Trophoblast cell (in vitro differentiated cells and primary cell): ENCODE data around the gene SEMA7A.

Experiments used
- DNase-seq, 2 donors: peaks; one replicate each; pipeline ENCODE4 v3.0.0-alpha.2; 2016
- H2AFZ ChIP-seq: 2 replicates; pipeline ENCODE4 v1.6.1; 2013; ENCODE audit warnings: low read length, moderate library complexity, mild to moderate bottlenecking; ENCODE audit not compliant: insufficient read depth, poor library complexity
- H2AK5ac ChIP-seq: 2 replicates; pipeline ENCODE4 v1.6.1; 2013; ENCODE audit warnings: mild to moderate bottlenecking, low read length
- H2BK120ac ChIP-seq: 2 replicates; pipeline ENCODE4 v1.6.1; 2013; ENCODE audit warnings: low read length, mild to moderate bottlenecking, moderate library complexity; ENCODE audit not compliant: insufficient read depth, poor library complexity
- H2BK12ac ChIP-seq: 2 replicates; pipeline ENCODE4 v1.6.1; 2013; ENCODE audit warnings: mild to moderate bottlenecking, low read length, moderate library complexity
- H2BK5ac ChIP-seq: 2 replicates; pipeline ENCODE4 v1.6.1; 2013; ENCODE audit warnings: low read length, low read depth, moderate library complexity, mild to moderate bottlenecking; ENCODE audit not compliant: poor library complexity
- H3K14ac ChIP-seq: 2 replicates; pipeline ENCODE4 v1.6.1; 2013; ENCODE audit warnings: mild to moderate bottlenecking, low read length
- H3K18ac ChIP-seq: 2 replicates; pipeline ENCODE4 v1.6.1; 2013; ENCODE audit warnings: mild to moderate bottlenecking, low read length
- H3K23ac ChIP-seq: 2 replicates; pipeline ENCODE4 v1.6.1; 2013; ENCODE audit warnings: low read length
- H3K27ac ChIP-seq: 2 replicates; pipeline ENCODE4 v1.5.1; 2013; ENCODE audit warnings: low read depth, mild to moderate bottlenecking, inconsistent platforms, low read length, moderate library complexity
- H3K27me3 ChIP-seq: 2 replicates; pipeline ENCODE4 v1.6.1; 2013; ENCODE audit warnings: inconsistent platforms, mild to moderate bottlenecking, low read length, moderate library complexity; ENCODE audit not compliant: insufficient read depth
- H3K36me3 ChIP-seq, 2 experiments: 1 replicate in 1 of 2; 2 replicates in 1 of 2; pipeline ENCODE4 v1.6.1; 2013; ENCODE audit warnings: low read length in 2 of 2, mild to moderate bottlenecking in 2 of 2, moderate library complexity in 1 of 2; ENCODE audit not compliant: insufficient read depth in 2 of 2, control insufficient read depth in 1 of 2
- H3K4ac ChIP-seq: 2 replicates; pipeline ENCODE4 v1.6.1; 2013; ENCODE audit warnings: low read depth, mild to moderate bottlenecking, low read length, moderate library complexity
- H3K4me1 ChIP-seq, 2 experiments: 1 replicate in 1 of 2; 2 replicates in 1 of 2; pipeline ENCODE4 v1.6.1; 2013; ENCODE audit warnings: low read length in 2 of 2, mild to moderate bottlenecking in 2 of 2, moderate library complexity in 1 of 2; ENCODE audit not compliant: insufficient read depth in 2 of 2, control insufficient read depth in 1 of 2
- H3K4me2 ChIP-seq: 2 replicates; pipeline ENCODE4 v1.6.1; 2013; ENCODE audit warnings: inconsistent platforms, mild to moderate bottlenecking, low read length, moderate library complexity
- H3K4me3 ChIP-seq: 2 replicates; pipeline ENCODE4 v1.5.1; 2013; ENCODE audit warnings: mild to moderate bottlenecking, low read depth, low read length, inconsistent platforms
- H3K79me1 ChIP-seq: one replicate; pipeline ENCODE4 v1.6.1; 2013; ENCODE audit warnings: low read length
- H3K79me2 ChIP-seq: 2 replicates; pipeline ENCODE4 v1.6.1; 2013; ENCODE audit warnings: low read length, mild to moderate bottlenecking; ENCODE audit not compliant: control insufficient read depth, insufficient read depth, poor library complexity
- H3K9ac ChIP-seq: 2 replicates; pipeline ENCODE4 v1.6.1; 2013; ENCODE audit warnings: mild to moderate bottlenecking, low read length
- H3K9me3 ChIP-seq: 2 replicates; pipeline ENCODE4 v1.6.1; 2013; ENCODE audit warnings: low read depth, mild to moderate bottlenecking, control low read depth, inconsistent platforms, low read length; ENCODE audit not compliant: insufficient read depth
- H4K12ac ChIP-seq: 2 replicates; pipeline ENCODE4 v1.6.1; 2013; ENCODE audit warnings: low read depth, mild to moderate bottlenecking, low read length, moderate library complexity
- H4K8ac ChIP-seq: 2 replicates; pipeline ENCODE4 v1.6.1; 2013; ENCODE audit warnings: low read depth, mild to moderate bottlenecking, low read length, moderate library complexity
- H4K91ac ChIP-seq: one replicate; pipeline ENCODE4 v1.6.1; 2013; ENCODE audit warnings: low read depth, mild to moderate bottlenecking, low read length, moderate library complexity
- WGBS: extraction: QIAGEN DNeasy Blood & Tissue Kit; methylation state at CpG from one replicate; pipeline ENCODE4 v1.1.7; 2013; ENCODE audit warnings: missing lambda C conversion rate; ENCODE audit not compliant: insufficient read length, insufficient coverage; ENCODE audit errors: extremely low coverage; 5-methylcytosine and 5-hydroxymethylcytosine counted together

SEMA7A gene

DNA sequence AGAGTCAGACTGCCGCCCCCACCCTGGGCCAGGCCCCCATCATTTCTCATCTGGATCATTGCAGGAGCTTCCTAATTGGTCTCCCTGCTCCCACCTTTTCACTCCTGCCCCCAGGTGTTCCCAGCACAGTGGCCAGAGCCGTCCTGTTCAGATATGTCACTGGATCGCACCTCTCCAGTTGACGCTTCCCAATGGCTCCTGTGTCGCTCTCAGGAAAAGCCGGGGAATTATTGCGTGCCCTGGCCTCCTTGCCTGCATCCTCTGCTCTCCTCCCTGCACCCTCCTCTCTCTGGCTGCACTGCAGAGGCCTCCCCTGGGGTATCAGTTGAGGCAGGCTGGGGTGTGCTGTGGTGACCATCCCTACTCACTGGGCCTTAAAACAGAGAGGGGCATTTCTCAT lies 40.9 kb downstream of the SEMA7A start:
- no peak overlapping the region for H2BK5ac ChIP-seq
- H3K4me1 ChIP-seq = peaks cover 43 to 53% of the 10 kb centered on the region in 2 experiments
- peaks cover 8% of the 10 kb centered on the region for H3K79me2 ChIP-seq
- H4K91ac ChIP-seq = no peak overlapping the region
- H4K8ac ChIP-seq = no peak overlapping the region
- H3K36me3 ChIP-seq = no peaks in the 10 kb centered on the region
- H3K9me3 ChIP-seq = peaks cover 2% of the 10 kb centered on the region
- H3K79me1 ChIP-seq = peaks cover 43% of the 10 kb centered on the region
- H3K23ac ChIP-seq = no peak overlapping the region
- no peak overlapping the region for H2BK120ac ChIP-seq
- no peak overlapping the region for H3K27ac ChIP-seq
- H3K4me2 ChIP-seq = no peak overlapping the region
- no peak overlapping the region for H3K18ac ChIP-seq
- no peak overlapping the region for H3K14ac ChIP-seq
- H2AFZ ChIP-seq = no peak overlapping the region
- no CpG with 5 or more reads among the region's 7 CpGs for whole genome bisulfite sequencing
- H4K12ac ChIP-seq = no peak overlapping the region
- no peak overlapping the region for H3K4ac ChIP-seq
- no peak overlapping the region for H3K9ac ChIP-seq
- H2BK12ac ChIP-seq = no peak overlapping the region
- no peak overlapping the region for H3K4me3 ChIP-seq
- DNase-seq = no peak
- no peak overlapping the region for H2AK5ac ChIP-seq
- H3K27me3 ChIP-seq = no peaks in the 10 kb centered on the region

DNA sequence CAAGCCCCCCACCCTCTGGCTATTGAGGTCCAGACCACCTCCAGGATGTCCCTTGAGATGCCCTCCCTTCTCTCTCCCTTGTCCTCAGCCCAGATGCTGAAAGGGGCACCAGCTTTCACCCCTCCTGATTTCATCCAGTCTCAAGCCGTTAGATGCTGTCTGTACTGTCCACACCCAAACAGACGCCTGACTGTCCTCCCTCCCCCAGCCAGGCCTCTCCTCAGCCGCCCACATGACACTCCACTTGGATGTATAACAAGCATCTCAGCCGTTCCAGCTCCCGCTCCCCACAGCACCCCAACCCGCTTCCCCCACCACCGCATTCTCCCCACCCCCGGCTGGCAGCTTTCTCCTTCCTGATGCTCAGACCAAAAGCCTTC lies 41.3 kb downstream of the SEMA7A start:
- no peak overlapping the region for H2BK5ac ChIP-seq
- H3K9ac ChIP-seq = no peak overlapping the region
- no peak overlapping the region for H4K8ac ChIP-seq
- H3K4me3 ChIP-seq = no peak overlapping the region
- H3K4me1 ChIP-seq = peaks cover 44 to 54% of the 10 kb centered on the region in 2 experiments
- H3K23ac ChIP-seq = no peak overlapping the region
- no peaks in the 10 kb centered on the region for H3K27me3 ChIP-seq
- no peak overlapping the region for H3K14ac ChIP-seq
- H3K4me2 ChIP-seq = no peak overlapping the region
- no peak overlapping the region for H2AFZ ChIP-seq
- no peak overlapping the region for H2BK12ac ChIP-seq
- H2AK5ac ChIP-seq = no peak overlapping the region
- peaks cover 2% of the 10 kb centered on the region for H3K9me3 ChIP-seq
- no peak overlapping the region for H3K27ac ChIP-seq
- H3K36me3 ChIP-seq = no peaks in the 10 kb centered on the region
- H4K91ac ChIP-seq = peak overlapping the region; percentile 87
- H2BK120ac ChIP-seq = no peak overlapping the region
- H3K79me1 ChIP-seq = peaks cover 43% of the 10 kb centered on the region
- H3K79me2 ChIP-seq = peaks cover 9% of the 10 kb centered on the region
- WGBS = no CpG with 5 or more reads among the region's 8 CpGs
- no peak overlapping the region for H3K4ac ChIP-seq
- no peak overlapping the region for H4K12ac ChIP-seq
- no peak overlapping the region for H3K18ac ChIP-seq
- DNase-seq = no peak

DNA sequence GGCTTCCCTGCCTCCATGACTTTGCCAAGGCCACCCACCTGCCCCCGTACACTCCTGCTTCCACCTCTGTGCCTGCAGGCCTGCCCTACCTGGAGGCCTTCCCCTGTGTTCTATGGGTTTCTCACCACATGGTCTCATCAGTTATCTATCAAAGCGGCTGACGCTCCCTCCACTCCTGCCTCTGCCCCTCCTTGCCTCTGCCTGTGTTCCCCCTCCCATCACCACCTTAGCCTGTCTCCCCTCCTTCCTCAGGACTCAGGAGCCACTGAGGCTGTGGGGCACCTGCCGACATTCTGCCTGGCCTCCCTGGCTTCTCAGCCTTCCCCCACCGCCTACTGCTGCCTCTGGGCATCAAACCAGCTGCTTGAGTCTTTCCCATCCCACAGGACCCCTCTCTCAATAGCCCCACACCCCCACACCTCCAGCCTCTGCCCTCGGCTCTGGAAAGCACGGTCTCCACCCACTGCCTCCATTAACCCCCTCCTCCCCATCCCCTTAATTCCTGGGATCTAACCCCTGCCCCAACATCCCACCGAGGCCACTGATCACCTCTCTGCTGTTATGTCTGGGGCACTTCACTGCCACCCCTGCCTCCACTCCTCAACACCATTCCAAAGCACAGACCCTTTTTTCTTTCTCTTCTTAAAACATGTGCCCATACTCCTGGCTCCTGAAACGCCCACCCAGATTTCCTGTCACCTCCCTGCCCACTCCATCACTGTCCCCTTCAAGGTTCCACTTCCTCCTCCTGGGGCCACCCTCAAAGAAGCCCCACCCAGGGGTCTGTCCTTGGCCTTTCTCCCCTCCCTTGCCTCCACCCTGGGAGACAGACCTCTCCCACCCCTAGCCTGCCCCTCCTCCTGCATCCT lies 41.9 kb downstream of the SEMA7A start:
- Histone ChIP-seq H3K4me3 (no peak overlapping the region), H3K79me1 (peaks cover 45% of the 10 kb centered on the region), H3K36me3 (no peaks in the 10 kb centered on the region), H2AFZ (peak overlapping the region; percentile 17), H4K12ac (no peak overlapping the region), H3K14ac (peak overlapping the region; percentile 10), H3K4me1 (peaks cover 45 to 53% of the 10 kb centered on the region in 2 experiments), H3K4ac (peak overlapping the region; percentile 16), H2BK5ac (peak overlapping the region; percentile 18), H4K91ac (peak overlapping the region; percentile 87), H3K9ac (no peak overlapping the region), H3K18ac (peak overlapping the region; percentile 30), H3K4me2 (no peak overlapping the region), H2BK12ac (peak overlapping the region; percentile 81), H3K79me2 (peaks cover 10% of the 10 kb centered on the region), H3K9me3 (peaks cover 2% of the 10 kb centered on the region), H3K27ac (peak overlapping the region; percentile 14), H3K27me3 (no peaks in the 10 kb centered on the region), H2AK5ac (peak overlapping the region; percentile 89), H3K23ac (no peak overlapping the region), H2BK120ac (peak overlapping the region; percentile 56), H4K8ac (peak overlapping the region; percentile 3)
- no CpG with 5 or more reads among the region's 9 CpGs for WGBS
- no peak for DNase-seq

DNA sequence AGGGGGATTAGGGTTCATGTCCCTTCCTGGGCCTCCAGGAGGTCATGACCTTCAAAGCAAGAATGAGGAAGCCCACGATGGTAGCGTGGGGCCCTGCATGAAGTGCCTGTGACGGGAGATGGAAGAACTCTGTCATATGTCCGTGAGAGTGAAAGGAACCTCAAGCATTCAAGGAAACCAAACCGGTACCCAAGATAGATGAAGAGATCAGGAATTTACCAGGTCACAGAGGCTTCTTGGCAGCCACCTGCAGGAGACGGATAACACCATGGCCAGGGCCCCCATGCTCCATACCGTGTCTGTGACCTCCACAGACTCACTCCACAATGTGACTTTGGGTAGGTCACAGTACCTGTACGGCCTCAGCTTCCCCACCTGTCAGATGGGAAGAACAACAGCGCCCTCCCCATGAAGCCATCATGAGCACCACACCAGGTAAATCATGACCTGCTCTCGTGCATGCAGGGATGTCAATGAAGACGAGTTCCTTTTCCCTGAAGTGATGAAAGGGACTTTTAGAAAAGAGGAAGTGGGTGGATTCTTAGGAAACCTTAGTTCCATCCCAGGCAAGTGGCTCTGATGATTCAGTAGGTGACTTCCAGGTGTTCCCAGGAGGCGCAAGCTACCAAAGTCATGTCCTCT lies 43.0 kb downstream of the SEMA7A start:
- WGBS = no CpG with 5 or more reads among the region's 12 CpGs
- H4K91ac ChIP-seq = peak overlapping the region; percentile 91

More for the DNA sequence above, 43.0 kb downstream of the SEMA7A start:
- H3K27me3 ChIP-seq = no peaks in the 10 kb centered on the region
- no peak overlapping the region for H3K14ac ChIP-seq
- H4K8ac ChIP-seq = no peak overlapping the region
- peaks cover 47 to 55% of the 10 kb centered on the region in 2 experiments for H3K4me1 ChIP-seq
- peak; percentile 72 to 89 for DNase-seq
- peak overlapping the region; percentile 30 for H2BK12ac ChIP-seq
- no peak overlapping the region for H3K23ac ChIP-seq
- H3K79me1 ChIP-seq = peaks cover 47% of the 10 kb centered on the region
- peak overlapping the region; percentile 54 for H3K18ac ChIP-seq
- no peak overlapping the region for H2AFZ ChIP-seq
- no peak overlapping the region for H3K4me3 ChIP-seq
- H3K9me3 ChIP-seq = peaks cover 2% of the 10 kb centered on the region
- no peak overlapping the region for H2AK5ac ChIP-seq
- H3K4me2 ChIP-seq = no peak overlapping the region
- peak overlapping the region; percentile 45 for H2BK120ac ChIP-seq
- H2BK5ac ChIP-seq = peak overlapping the region; percentile 28
- H3K36me3 ChIP-seq = no peaks in the 10 kb centered on the region
- no peak overlapping the region for H4K12ac ChIP-seq
- peak overlapping the region; percentile 89 for H3K27ac ChIP-seq
- H3K79me2 ChIP-seq = peaks cover 12% of the 10 kb centered on the region
- H3K9ac ChIP-seq = no peak overlapping the region
- no peak overlapping the region for H3K4ac ChIP-seq
